ENCODE results near the gene LCE1B. TPM values are rescaled to one million over a fixed set of nuclear protein-coding genes. Genes with fewer than 3 reads are reported as not detected.

Gene LCE1B
- total RNA-seq, 4 donors from 2014 or later, result not detected

GRCh38 chr1:152777510-152778137, 34.1 kb upstream of the LCE1B start:
- Histone ChIP-seq H3K36me3 (no peaks in the 10 kb centered on the region), H3K27ac (no peak overlapping the region), H3K27me3 (peaks cover 0 to 3% (median 0%) of the 10 kb centered on the region in 4 donors), H3K4me3 (no peak overlapping the region), H3K4me1 (no peaks in the 10 kb centered on the region), H3K9me3 (no peaks in the 10 kb centered on the region)
- no peak for TF ChIP-seq POLR2A (IDR thresholded peaks at IDR 0.05)
- peak in 3 of 6 experiments; percentile 14 to 57 (median 19) for TF ChIP-seq CTCF (IDR thresholded peaks at IDR 0.05)
- no peak for DNase-seq
- 8 to 47% methylated on average over 2 to 4 of the region's 4 CpGs for WGBS, 2 donors
- intact Hi-C loops (cut with DNase I), result no loop called here

- H3K27me3 ChIP-seq, result no peaks in the 10 kb centered on the region
- no peaks in the 10 kb centered on the region for H3K36me3 ChIP-seq
- TF ChIP-seq POLR2A (IDR thresholded peaks at IDR 0.05) (no peak), CTCF (IDR thresholded peaks at IDR 0.05) (no peak)
- no peaks in the 10 kb centered on the region for H3K9me3 ChIP-seq
- H3K4me1 ChIP-seq, result peaks cover 0 to 11% (median 10%) of the 10 kb centered on the region in 3 donors
- no peak overlapping the region for H3K27ac ChIP-seq
- WGBS, 2 donors, result 56 to 70% methylated on average over 2 of the region's 2 CpGs
- no peak for DNase-seq
- intact Hi-C loops (cut with DNase I), result no loop called here
- H3K4me3 ChIP-seq, result no peak overlapping the region
Observed at GRCh38 chr1:152783095-152783494, 28.7 kb upstream of the LCE1B start.

GRCh38 chr1:152786077-152786476, 25.7 kb upstream of the LCE1B start, which contains the start of gene LCE1E:
TSS of gene LCE1E (plus strand) at chr1:152786257. CDS start at chr1:152787300, 1,043 bp downstream.
- WGBS, 2 donors, result 35 to 50% methylated on average over 1 to 2 of the region's 2 CpGs
- H3K36me3 ChIP-seq, result no peaks in the 10 kb centered on the region
- DNase-seq, result no peak
- no peak within 1 kb of the TSS for H3K4me3 ChIP-seq
- no peaks in the 10 kb centered on the region for H3K9me3 ChIP-seq
- no peak within 1 kb of the TSS for H3K27ac ChIP-seq
- intact Hi-C loops (cut with DNase I), result no loop called here
- no peaks in the 10 kb centered on the region for H3K27me3 ChIP-seq
- H3K4me1 ChIP-seq, result peaks cover 0 to 11% (median 10%) of the 10 kb centered on the region in 3 donors
- TF ChIP-seq CTCF (IDR thresholded peaks at IDR 0.05) (peak in 1 of 6 experiments; percentile 27), POLR2A (IDR thresholded peaks at IDR 0.05) (no peak)

- WGBS, 2 donors, result 58 to 62% methylated on average over 4 of the region's 4 CpGs
- Histone ChIP-seq H3K27ac (no peak overlapping the region), H3K9me3 (no peaks in the 10 kb centered on the region), H3K4me3 (no peak overlapping the region), H3K27me3 (no peaks in the 10 kb centered on the region), H3K36me3 (no peaks in the 10 kb centered on the region), H3K4me1 (no peaks in the 10 kb centered on the region)
- intact Hi-C loops (cut with DNase I), result no loop called here
- no peak for TF ChIP-seq POLR2A (IDR thresholded peaks at IDR 0.05)
- TF ChIP-seq CTCF (IDR thresholded peaks at IDR 0.05), result no peak
- no peak for DNase-seq
Observed at GRCh38 chr1:152795686-152796085, 16.1 kb upstream of the LCE1B start.

- WGBS, 2 donors, result 54 to 58% methylated on average over 2 of the region's 3 CpGs
Observed at GRCh38 chr1:152796421-152796820, 15.3 kb upstream of the LCE1B start, which contains the start of gene LCE1D. TSS of gene LCE1D (plus strand) at chr1:152796721. CDS start at chr1:152797795, 1,074 bp downstream.

More at GRCh38 chr1:152796421-152796820, 15.3 kb upstream of the LCE1B start, which contains the start of gene LCE1D:
- Histone ChIP-seq H3K27me3 (no peaks in the 10 kb centered on the region), H3K36me3 (no peaks in the 10 kb centered on the region), H3K4me3 (no peak within 1 kb of the TSS), H3K27ac (no peak within 1 kb of the TSS), H3K4me1 (no peaks in the 10 kb centered on the region), H3K9me3 (no peaks in the 10 kb centered on the region)
- intact Hi-C loops (cut with DNase I), result no loop called here
- TF ChIP-seq CTCF (IDR thresholded peaks at IDR 0.05), result no peak
- no peak for TF ChIP-seq POLR2A (IDR thresholded peaks at IDR 0.05)
- DNase-seq, result no peak

Measured in esophagus squamous epithelium (tissue), 5 donors.